HG03045 (cell line): ENCODE results near the gene EMILIN1.

Experiments used
- ATAC-seq: cut with Tn5 transposase; IDR thresholded peaks from one replicate; pipeline ENCODE4 v1.9.1; 2021; ENCODE audit warnings: mild to moderate bottlenecking, moderate library complexity; ENCODE audit not compliant: unreplicated experiment

The EMILIN1 gene

GRCh38 chr2:27079233-27080139, 1.1 kb downstream of the EMILIN1 start:
- ATAC-seq, result no peak

GRCh38 chr2:27080140-27080469, 1.7 kb downstream of the EMILIN1 start:
- no peak for ATAC-seq

GRCh38 chr2:27080603-27080936, 2.2 kb downstream of the EMILIN1 start:
- ATAC-seq, result no peak

GRCh38 chr2:27081984-27082772, 3.8 kb downstream of the EMILIN1 start:
- ATAC-seq, result no peak

GRCh38 chr2:27082773-27083409, 4.5 kb downstream of the EMILIN1 start:
- no peak for ATAC-seq

DNA sequence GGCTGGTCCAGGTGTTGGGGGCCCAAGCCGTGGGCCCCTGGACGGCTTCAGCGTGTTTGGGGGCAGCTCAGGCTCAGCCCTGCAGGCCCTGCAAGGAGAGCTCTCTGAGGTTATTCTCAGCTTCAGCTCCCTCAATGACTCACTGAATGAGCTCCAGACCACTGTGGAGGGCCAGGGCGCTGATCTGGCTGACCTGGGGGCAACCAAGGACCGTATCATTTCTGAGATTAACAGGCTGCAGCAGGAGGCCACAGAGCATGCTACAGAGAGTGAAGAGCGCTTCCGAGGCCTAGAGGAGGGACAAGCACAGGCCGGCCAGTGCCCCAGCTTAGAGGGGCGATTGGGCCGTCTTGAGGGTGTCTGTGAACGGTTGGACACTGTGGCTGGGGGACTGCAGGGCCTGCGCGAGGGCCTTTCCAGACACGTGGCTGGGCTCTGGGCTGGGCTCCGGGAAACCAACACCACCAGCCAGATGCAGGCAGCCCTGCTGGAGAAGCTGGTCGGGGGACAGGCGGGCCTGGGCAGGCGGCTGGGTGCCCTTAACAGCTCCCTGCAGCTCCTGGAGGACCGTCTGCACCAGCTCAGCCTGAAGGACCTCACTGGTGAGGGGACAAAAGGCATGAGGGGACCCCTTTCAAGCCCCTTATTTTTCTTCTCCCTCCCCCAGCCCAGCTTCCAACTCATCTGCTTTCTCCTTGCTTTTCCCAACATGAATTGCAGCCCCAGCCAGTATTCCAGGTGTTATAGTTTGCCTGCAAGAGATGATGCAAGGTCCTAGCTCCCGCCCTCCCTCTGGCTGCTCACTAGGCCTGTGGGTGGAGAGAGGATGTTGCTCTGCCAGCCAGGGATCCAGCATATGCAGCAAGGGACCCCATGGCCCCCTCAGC, 5.2 kb downstream of the EMILIN1 start:
- no peak for ATAC-seq

- no peak for ATAC-seq
These were observed 6.1 kb downstream of the EMILIN1 start for GRCh38 chr2:27084297-27085061.

GRCh38 chr2:27085062-27085672, 6.8 kb downstream of the EMILIN1 start:
- no peak for ATAC-seq

DNA sequence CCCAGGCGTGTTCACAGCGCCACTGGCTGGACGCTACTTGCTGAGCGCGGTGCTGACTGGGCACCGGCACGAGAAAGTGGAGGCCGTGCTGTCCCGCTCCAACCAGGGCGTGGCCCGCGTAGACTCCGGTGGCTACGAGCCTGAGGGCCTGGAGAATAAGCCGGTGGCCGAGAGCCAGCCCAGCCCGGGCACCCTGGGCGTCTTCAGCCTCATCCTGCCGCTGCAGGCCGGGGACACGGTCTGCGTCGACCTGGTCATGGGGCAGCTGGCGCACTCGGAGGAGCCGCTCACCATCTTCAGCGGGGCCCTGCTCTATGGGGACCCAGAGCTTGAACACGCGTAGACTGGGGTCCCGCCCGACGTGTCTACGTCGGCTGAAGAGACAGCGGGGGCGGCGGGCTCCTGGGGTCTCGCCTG, 7.3 kb downstream of the EMILIN1 start:
- peak; percentile 3 for ATAC-seq

- ATAC-seq, result peak; percentile 80
These were observed 7.8 kb downstream of the EMILIN1 start for GRCh38 chr2:27086090-27086723.

GRCh38 chr2:27086724-27087593, 8.5 kb downstream of the EMILIN1 start, which contains the start of gene KHK:
Gene KHK (plus strand): TSS chr2:27086772. CDS start chr2:27087260, 488 bp downstream.
- peak; percentile 14 for ATAC-seq

- no peak for ATAC-seq
These were observed 9.5 kb downstream of the EMILIN1 start for GRCh38 chr2:27087823-27088410.

DNA sequence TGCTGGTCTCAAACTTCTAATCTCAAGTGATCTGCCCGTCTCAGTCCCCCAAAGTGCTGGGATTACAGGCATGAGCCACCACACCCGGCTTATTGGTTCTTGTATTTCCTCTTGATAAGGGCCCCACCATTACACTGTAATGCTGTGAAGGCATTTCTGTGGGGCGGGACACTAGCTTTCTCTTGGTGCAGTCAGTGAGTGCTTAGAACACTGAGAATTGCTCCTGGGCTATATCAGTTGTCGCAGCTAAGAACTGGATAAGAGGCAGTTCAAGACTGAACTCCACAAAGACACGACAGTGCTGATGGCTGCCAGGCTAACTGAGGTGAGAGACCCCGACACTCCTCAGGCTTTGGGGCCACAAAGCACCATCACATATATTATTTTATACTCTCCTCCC, 10.2 kb downstream of the EMILIN1 start:
- no peak for ATAC-seq

DNA sequence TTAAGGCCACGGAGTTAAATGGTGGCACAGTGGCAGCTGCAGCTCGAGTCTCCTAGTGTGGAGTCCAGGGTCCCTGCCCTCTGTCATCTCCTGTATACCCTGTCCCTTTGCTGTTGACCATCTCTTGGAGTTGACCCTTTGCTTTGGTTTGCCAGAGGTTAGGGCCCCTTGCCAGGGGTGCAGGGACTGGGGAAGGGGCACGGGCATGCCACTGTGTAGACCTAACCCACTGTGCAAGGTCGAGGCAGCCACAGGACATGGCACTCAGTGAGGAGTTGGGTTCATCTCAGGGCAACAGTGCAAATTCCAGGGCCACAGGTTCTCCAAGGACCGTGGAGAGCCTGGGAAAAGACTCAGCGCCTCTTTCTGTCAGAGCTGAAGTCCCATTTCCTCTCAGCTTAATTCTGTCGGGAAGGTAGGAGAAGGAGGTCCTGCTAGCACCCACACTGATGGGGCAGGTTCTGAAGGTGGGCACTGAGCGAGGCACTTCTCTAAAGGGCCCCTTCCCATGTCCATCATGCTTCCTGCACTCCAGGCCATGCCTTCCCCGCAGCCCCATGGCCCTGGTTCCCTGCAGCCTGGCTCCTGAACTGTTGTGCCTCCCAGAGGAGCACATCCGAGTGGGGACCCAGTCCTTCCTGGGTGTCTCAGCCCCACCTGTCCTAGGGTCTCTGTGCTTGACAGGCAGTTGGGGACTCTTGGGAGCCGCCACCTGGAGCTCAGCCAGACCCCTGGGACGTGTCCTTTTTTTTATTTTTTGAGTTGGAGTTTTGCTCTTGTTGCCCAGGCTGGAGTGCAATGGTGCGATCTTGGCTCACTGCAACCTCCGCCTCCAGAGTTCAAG, 10.9 kb downstream of the EMILIN1 start:
- no peak for ATAC-seq

DNA sequence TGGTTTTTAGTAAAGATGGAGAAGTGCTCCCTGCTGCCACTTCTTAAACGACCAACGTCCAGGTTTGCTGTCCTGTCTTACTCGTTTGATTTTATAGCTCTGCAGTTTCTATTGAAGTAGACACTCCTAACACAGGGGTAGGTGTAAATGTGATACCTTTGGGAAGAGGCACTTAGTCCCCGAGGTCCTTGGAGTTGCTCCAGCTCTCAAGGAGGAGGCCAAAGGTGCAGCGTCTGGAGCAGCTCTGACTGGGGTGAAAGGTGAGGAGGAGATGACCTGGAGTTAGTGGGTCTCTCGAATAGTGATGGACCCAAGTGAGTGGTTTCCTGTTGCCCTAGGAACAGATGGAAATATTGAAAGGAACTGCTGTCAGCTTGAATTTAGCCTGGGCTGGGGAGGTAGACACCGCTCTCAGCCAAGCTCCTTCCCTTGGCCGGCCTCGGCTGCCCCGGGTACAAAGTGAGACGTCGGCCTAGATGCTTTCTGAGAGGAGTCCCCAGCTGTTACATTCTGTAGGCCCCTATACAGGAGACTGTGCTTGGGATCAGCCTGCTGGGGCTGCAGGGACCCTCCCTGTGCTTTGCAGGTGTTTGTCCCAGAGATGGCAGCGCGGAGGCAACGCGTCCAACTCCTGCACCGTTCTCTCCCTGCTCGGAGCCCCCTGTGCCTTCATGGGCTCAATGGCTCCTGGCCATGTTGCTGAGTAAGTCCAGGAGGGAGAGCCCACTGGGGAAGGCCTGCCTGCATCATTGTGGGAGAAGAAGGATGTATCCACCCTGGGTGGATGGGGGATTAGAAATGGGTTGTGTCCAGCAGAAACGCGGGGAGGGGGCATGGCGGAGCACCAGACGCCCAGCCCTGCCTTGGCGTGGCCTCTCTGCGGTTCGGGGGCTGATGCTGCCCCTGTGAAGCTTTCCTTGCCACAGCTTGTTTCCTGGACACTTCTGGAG, 13.6 kb downstream of the EMILIN1 start:
- no peak for ATAC-seq
